Transverse colon (tissue), 1 donor: Measurements from ENCODE around the gene GNAQ.

Experiments
- EP300 ChIP-seq: sonication (generic); formaldehyde crosslinking; IDR thresholded peaks from one replicate; pipeline ENCODE4 v1.6.1; 2017; ENCODE audit warnings: antibody characterized with exemption, low read depth
- POLR2A ChIP-seq: fragments of 450-650 bp; IDR thresholded peaks from one replicate; pipeline ENCODE4 v1.6.1; 2016; ENCODE audit warnings: antibody characterized with exemption, mild to moderate bottlenecking, moderate library complexity

DNA sequence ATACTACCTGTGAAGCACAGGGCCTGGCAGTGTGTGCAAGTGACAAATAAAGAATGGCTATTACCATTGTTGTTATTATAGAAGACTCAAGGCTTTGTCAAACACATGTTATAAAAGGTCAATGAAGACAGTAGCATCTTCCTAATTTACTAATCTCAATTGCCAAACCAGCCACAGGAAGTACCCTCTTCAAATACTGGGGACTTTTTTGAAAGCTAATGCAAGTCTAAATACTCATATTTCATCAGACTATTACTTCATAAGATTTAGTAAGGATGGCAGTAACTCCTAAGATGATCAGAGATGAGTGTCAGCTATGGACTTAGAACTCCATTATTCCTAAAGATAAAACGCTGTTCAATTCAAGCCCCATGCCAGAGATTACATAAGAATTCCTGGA, 43.0 kb downstream of the GNAQ start:
- TF ChIP-seq POLR2A (no peak), EP300 (no peak)
